ENCODE data around the gene PLAAT4.

The PLAAT4 gene

DNA sequence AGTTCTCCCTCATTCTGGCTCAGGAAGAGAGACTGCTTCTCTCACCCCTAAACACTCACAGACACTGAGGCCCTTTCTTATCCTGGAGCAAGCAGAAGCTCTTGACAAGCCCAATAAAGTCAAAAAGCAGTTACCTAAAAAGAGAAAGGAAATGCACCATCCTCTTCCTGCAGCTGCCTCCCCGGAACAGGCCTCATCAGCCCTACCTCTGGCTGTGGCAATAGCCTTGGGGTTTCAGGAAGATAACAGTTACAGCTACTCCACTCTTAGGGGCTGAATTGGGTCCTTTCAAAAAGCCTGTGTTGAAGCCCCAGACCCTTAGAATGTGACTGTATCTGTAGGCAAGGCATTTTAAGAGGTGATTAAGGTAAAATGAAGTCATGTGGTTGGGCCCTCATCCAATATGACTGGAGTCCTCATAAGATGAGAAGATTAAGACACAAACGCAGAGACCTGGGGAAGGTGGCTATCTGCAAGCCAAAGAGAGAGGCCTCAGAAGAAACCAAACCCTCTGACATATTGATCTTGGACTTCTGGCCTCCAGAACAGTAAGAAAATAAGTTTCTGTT is 34.3 kb upstream of the PLAAT4 start:
- Histone ChIP-seq H3K27ac (no peak overlapping the region), H3K27me3 (replicated peaks) (no peaks in the 10 kb centered on the region), H3K36me3 (replicated peaks) (no peaks in the 10 kb centered on the region), H3K4me3 (ENCODE audit: low read depth, low read length) (no peak overlapping the region)
- DNase-seq: no peak
- no peak for TF ChIP-seq CTCF (IDR thresholded peaks at IDR 0.05; ENCODE audit: low read depth, low read length, missing control alignments)
- in situ Hi-C loops (cut with HindIII; ENCODE audit: low pct_ligation_motif_present, low sequenced_read_pairs): no loop called here

GRCh38 chr11:63503492-63503891 is 33.1 kb upstream of the PLAAT4 start:
- DNase-seq: no peak
- no peak for TF ChIP-seq CTCF (IDR thresholded peaks at IDR 0.05; ENCODE audit: low read depth, low read length, missing control alignments)
- H3K27ac ChIP-seq: no peak overlapping the region
- H3K4me3 ChIP-seq (ENCODE audit: low read depth, low read length): no peak overlapping the region
- no peaks in the 10 kb centered on the region for H3K36me3 ChIP-seq (replicated peaks)
- no peaks in the 10 kb centered on the region for H3K27me3 ChIP-seq (replicated peaks)
- in situ Hi-C loops (cut with HindIII; ENCODE audit: low pct_ligation_motif_present, low sequenced_read_pairs): no loop called here

DNA sequence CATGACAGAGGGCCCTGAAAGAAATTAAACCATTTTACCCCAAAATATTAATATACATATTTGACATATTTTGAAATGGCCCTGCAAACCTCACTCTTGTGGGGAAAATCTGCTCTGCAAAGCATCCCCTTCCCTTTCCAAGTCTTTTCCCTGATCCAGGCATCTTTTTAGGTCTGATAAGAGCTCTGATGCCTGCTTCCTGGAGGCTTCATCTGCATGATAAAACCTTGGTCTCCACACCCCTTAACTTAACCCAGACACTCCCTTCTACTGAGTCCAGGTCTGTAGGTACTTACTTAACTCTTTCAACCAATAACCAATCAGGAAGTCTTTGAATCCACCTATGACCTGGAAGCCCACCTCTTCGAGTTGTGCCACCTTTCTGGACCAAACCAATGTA is 32.6 kb upstream of the PLAAT4 start:
- TF ChIP-seq CTCF (IDR thresholded peaks at IDR 0.05; ENCODE audit: low read depth, low read length, missing control alignments): no peak
- Histone ChIP-seq H3K4me3 (ENCODE audit: low read depth, low read length) (no peak overlapping the region), H3K27me3 (replicated peaks) (no peaks in the 10 kb centered on the region), H3K36me3 (replicated peaks) (no peaks in the 10 kb centered on the region), H3K27ac (no peak overlapping the region)
- in situ Hi-C loops (cut with HindIII; ENCODE audit: low pct_ligation_motif_present, low sequenced_read_pairs): no loop called here
- DNase-seq: no peak

DNA sequence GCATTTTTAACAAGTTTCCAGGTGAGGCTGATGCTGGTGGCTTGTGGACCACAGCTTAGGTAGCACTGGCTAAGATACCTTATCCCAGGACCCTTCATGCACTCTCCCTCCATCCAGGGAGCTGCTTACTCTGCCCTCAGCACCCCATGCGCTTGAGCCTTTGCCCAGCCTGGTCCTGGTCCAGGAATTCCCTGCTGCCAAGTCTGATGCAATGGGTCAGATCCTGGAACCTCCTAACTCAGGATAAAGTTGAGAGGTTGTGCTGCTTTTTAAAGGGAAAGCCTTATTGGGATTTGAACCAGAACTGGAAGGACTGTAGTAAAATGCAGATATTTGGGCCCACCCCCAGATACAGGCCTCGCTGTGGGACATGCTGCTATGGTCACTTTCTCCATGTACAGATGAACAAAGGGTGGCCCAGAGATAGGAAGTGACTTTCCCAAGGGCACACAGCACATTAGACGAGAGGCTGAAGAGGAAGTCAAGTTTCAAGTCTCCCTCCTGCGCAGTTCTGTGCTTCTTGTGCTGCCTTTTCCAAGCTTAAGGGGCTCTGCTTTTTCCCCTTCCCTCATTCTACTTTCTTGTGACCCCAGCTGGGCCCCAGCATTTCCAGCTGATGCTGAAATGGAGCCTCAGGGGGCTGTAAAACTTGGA is 31.5 kb upstream of the PLAAT4 start:
- no peaks in the 10 kb centered on the region for H3K27me3 ChIP-seq (replicated peaks)
- in situ Hi-C loops (cut with HindIII; ENCODE audit: low pct_ligation_motif_present, low sequenced_read_pairs): no loop called here
- DNase-seq: no peak

DNA sequence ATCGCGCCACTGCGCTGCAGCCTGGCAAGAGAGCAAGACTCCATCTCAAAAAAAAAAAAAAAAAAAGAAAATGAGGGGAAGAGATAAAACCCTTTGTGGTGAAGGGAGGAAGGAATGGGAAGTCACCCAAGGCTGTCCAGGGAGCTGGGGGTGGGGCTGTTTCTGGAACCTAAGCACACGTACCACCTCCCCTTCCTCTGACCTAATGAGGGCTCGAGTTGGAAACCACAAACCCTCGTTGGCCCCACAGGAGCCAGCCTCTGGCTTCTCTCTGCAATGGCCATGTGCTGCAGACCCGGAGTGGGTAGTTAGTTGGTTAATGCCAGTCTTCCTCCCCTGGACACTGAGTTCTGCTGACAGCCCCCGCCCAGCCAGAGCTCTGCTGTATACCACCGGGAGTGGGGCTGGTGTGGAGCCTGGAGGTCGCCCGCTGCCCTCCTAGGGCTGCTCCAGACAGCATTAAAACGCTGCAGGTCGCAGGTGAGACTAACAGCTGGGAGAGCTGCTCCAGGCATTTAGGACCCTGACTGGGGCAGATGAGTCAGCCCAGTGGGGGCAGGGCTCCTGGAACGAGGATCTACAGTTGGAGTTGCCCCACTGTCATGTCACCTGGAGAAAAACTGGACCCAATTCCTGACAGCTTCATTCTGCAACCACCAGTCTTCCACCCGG is 30.6 kb upstream of the PLAAT4 start, which contains the start of gene LGALS12:
Gene LGALS12, plus strand, starts transcription at position 228 of the 672 bp plus-strand sequence. Its CDS starts 375 bp downstream, at position 603.
- H3K4me3 ChIP-seq (ENCODE audit: low read depth, low read length): no peak within 1 kb of the TSS
- H3K36me3 ChIP-seq (replicated peaks): no peaks in the 10 kb centered on the region
- DNase-seq: no peak
- no peak within 1 kb of the TSS for H3K27ac ChIP-seq
- no peak for TF ChIP-seq CTCF (IDR thresholded peaks at IDR 0.05; ENCODE audit: low read depth, low read length, missing control alignments)
- no peaks in the 10 kb centered on the region for H3K27me3 ChIP-seq (replicated peaks)
- in situ Hi-C loops (cut with HindIII; ENCODE audit: low pct_ligation_motif_present, low sequenced_read_pairs): no loop called here

More for the DNA sequence above, 31.5 kb upstream of the PLAAT4 start:
- Histone ChIP-seq H3K36me3 (replicated peaks) (no peaks in the 10 kb centered on the region), H3K27ac (no peak overlapping the region), H3K4me3 (ENCODE audit: low read depth, low read length) (no peak overlapping the region)
- no peak for TF ChIP-seq CTCF (IDR thresholded peaks at IDR 0.05; ENCODE audit: low read depth, low read length, missing control alignments)
